Suppressor macrophage treated with lipopolysaccharide for 1 hour (primary cell): ENCODE data around the gene DYNLT5.
"Not testable (repeated sequence)": the region's sequence is repeated elsewhere in the genome, so short reads cannot be mapped to it uniquely, and the experiment has no call there.

ENCODE experiments used
- DNase-seq, 3 donors: peaks; one replicate each; pipeline ENCODE4 v3.0.0-alpha.2; 2020 to 2022

DYNLT5 gene

GRCh38 chr1:66751160-66751559, 1.1 kb upstream of the DYNLT5 start:
- DNase-seq, result no peak

- peak in 1 of 3 donors; percentile 37 for DNase-seq
Observed at GRCh38 chr1:66752671-66753371, 562 bp downstream of the DYNLT5 start.

GRCh38 chr1:66757722-66758240, 5.5 kb downstream of the DYNLT5 start:
- no peak for DNase-seq

DNA sequence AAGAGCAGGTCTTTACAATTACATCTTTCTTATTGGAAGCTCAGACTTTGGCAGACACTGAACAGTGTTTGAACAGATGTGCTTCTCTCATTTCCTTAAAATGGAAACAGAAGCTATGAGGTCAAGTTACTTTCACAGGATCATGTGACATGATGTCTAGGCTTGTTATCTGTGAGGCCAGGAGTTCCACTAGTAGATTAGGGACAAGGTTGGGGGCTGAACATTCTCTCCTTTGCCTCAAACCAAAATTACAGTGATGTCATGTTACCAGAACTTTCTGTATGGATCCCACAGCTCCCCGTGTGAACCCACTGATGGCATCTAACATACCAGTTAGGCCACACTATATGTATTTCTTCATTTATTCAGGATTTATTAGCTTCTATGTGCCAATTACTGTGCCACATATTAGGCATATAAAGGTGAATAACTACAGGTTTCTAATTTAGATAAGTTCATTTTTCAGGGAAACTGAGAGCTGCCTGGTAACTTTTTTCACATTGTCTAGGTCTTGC, 6.0 kb downstream of the DYNLT5 start:
- DNase-seq, result peak in 2 of 3 donors; percentile 41 to 52

- no peak for DNase-seq
Observed at GRCh38 chr1:66760506-66760905, 8.2 kb downstream of the DYNLT5 start.

GRCh38 chr1:66761221-66761620, 9.0 kb downstream of the DYNLT5 start:
- DNase-seq, result peak; percentile 69 to 84 (median 81)

DNA sequence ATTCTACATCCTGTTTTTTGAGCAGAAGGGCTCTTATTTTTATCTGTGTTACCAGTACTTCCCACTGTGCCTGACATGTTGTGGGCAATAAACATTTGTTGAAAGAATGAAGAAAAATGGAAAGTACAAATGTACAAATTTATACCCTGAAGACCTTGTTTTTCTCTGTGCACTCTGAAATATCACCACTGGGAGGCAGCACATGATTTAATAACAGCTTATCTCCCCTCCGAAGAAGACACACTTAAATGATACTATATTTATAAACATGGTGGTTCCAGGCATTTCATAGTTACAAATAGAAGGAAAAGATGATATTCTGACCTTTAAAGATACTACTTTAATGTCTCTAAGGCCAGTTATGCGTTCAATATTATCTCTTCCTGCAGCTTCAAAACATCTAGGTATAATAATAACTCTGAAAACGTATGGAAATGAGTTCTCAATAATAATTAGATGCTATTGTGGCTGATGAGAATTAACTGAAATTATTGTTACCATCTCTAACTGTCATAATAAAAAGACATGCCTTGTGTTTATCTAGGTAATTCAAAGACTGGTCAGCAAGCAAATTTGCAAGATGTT, 12.8 kb downstream of the DYNLT5 start:
- DNase-seq, result peak; percentile 64 to 72 (median 70)

- peak in 2 of 3 donors; percentile 26 to 39 for DNase-seq
Observed at GRCh38 chr1:66767626-66768025, 15.4 kb downstream of the DYNLT5 start.

DNA sequence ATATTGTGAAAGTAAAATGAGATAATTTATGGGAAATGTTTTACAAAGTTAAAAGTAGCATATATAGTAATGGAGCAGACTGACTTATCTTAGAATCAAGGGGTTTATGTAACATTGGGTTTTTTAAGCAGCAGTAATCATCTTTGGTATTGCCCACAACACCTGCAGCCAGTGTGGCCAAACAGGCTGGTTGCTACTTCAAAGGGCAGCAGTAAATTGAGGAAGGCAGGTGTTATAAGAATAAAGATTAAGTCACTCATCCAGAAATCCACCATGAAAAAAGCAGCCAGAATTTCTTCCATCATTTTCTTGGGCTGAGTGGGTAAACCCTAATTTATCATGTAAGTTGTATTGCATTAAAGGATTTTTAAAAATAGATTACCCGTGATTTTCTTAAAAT, 16.7 kb downstream of the DYNLT5 start:
- DNase-seq, result no peak

DNA sequence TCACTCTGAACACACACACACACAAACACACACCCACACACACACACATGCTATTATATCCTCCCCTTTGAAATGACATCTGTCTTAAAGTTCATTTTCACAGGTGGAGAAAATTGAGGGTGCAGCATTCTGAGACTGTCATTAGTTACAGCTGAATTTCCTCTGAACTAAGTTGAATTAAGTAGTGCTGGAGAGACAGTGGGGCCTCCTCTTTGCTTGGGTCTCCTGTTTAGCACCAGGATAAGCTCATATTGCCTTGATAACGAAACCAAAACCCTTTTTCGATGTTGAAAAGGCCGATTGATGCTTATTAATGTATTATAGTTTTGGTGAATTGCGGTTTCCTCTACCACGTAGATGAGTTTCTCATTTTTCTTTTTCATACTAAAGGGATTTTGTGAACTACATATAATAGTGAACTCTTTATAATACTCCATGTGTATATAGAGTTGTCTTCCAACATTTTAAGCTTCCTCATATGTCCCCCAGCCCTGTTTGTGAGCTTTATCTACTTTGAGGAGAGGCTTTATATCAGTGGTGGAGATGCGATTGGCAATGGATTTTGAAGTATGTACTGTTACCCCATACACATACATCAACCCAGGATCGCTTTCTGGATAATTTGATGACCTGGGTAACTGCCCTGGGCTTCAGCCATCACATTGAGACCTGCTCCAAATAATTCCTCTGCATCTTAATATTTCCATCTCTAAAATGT, 17.4 kb downstream of the DYNLT5 start:
- DNase-seq, result no peak

DNA sequence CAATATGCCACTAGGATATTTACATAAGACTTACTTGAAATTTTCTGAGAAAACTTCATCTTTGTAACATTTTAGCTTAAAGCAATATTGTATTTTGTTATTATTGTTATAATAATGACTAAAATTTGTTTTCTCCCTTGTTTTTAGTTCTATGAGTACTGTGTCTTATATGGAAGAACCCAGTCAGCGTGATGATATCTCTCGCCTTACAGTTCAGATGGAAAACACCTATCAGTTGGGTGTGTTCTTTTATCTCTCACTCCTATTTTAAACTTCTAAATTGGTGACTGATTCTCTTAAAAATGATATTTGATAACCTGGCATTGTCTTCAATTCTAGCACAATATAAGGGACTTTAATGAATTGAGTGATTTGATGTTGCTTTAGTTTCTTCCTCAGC, 18.0 kb downstream of the DYNLT5 start:
- DNase-seq, result no peak

DNA sequence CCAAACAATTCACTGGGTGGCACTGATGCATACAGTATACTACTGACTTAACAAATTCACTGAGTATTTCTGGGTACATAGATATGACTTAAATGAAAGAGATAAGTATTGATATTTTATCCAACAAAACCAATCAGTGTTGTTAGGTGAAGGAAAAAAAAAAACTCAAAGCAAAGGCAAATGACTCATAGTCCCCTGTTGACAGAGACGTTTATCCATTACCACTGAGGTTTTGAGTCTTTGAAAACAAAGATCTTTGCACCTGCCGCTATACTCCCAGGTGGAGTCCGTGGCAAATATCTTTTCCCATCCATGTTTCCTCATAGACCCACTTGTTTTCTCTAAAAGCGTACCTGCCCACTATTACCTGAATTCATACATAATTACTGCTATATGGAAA, 18.4 kb downstream of the DYNLT5 start:
- DNase-seq, result no peak

GRCh38 chr1:66773227-66773626, 21.0 kb downstream of the DYNLT5 start:
- DNase-seq, result no peak

GRCh38 chr1:66774438-66774837, 22.2 kb downstream of the DYNLT5 start:
- no peak for DNase-seq

- DNase-seq, result no peak
Observed at GRCh38 chr1:66775646-66776045, 23.4 kb downstream of the DYNLT5 start.

DNA sequence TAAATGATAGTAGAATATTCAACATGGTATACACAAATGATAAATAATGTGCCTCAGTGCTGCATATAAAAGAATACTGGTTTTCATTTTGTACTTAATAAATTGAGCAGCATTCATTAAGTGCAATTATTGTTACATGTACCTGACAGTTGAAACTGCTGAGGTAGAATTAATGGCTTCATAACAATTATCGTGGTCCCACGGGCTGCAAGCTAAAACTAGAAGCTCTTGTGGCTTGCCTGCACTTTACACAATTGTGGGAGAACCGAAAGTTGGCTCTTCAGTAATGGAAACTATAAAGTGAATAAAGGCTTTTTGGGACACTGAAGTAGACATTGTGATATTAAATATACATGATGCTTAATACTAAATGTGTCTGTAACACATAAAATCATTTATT, 25.6 kb downstream of the DYNLT5 start:
- DNase-seq, result no peak

DNA sequence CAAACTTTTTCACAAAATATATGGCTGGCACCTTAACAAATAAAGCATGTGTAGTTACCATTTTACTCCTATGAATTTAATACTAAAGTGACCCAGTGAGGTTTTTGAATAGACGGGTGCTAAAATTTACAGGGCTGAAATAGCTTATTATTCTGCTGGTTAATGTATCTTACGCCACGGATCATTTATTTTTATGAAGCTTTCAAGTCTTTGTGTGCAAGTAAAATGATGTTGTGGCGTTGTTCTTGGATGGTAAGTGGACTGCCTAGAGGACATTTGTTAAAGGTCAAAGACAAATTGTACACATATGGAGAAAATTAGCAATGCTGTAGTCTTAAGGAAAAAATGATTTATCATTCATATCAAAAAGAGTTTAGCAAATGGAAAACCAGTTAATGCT, 26.0 kb downstream of the DYNLT5 start:
- DNase-seq, result no peak

DNA sequence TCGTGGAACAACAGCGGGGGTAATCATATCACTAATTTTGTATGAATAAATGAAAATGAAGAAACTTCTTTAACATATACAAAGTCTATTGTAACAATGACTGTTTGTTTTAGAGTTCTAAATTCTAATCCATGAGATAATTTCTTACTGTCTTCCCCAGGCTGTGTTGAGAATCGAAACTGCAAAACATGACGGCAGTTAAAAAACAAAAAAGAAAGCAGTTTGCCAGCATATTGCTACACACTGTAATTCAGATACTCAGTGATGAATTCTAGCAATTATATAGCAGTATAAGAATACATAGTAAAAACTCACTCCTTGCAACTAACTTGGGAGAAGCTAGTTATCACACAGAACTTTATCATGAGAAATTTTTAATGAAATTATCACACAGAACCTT, 26.7 kb downstream of the DYNLT5 start:
- DNase-seq, result no peak

- no peak for DNase-seq
Observed at GRCh38 chr1:66779475-66780078, 27.3 kb downstream of the DYNLT5 start.

DNA sequence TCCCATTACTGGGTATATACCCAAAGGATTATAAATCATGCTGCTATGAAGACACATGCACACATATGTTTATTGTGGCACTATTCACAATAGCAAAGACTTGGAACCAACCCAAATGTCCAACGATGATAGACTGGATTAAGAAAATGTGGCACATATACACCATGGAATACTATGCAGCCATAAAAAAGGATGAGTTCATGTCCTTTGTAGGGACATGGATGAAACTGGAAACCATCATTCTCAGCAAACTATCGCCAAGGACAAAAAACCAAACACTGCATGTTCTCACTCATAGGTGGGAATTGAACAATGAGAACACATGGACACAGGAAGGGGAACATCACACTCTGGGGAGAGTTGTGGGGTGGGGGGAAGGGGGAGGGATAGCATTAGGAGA, 33.5 kb downstream of the DYNLT5 start:
- DNase-seq, result not testable (repeated sequence)

- DNase-seq, result no peak
Observed at GRCh38 chr1:66787641-66788040, 35.4 kb downstream of the DYNLT5 start.

DNA sequence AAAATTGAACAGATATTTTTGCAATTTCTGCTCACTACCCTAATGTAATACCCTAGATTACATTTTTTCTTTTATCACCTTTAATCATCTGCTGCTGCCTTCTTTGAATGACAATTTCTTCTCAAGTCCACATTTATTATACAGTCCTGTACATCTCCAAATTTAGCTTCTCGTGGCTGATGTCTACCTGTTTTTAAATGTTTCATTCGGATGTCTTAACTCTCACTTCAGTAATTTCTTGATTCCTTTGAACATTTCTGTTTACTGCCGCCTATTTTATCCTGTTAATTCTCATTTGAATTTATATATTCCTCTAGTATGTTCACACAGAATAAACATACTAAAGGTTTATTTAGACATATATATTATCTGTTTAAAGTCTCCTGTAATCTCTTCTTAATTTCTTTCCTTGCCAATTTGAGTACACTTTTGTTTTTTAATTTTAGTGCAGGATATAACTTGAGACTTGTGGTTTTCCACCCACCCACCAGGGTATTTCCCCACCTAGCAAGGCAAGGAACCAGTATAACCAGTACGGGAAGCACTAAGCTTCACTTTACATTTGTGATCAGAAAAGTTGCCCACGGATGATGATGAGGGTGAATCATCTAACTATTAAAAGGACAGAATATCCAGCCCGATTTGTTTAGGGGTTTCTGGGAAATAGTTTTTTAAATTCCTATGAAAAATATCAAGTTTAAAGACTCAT, 36.1 kb downstream of the DYNLT5 start:
- DNase-seq, result peak; percentile 70 to 76 (median 75)
